A549 (cell line): Measurements from ENCODE around the gene TMEM9. TPM values are rescaled to one million over a fixed set of nuclear protein-coding genes. Genes with fewer than 3 reads are reported as not detected.
A peak's percentile ranks its signal among the peaks of the same experiment; 100 is the strongest.

Experiments
- ATAC-seq, 2 experiments: fragments of 200-7000 bp in 1 of 2; fragments of >200 bp in 1 of 2; cut with Nextera tagmentation in 1 of 2; cut with Tn5 transposase in 1 of 2; 3 replicates each; pipeline versions ENCODE4 v1.8.0 to v1.9.1; 2018 to 2020; ENCODE audit warnings: mild to moderate bottlenecking in 1 of 2, moderate library complexity in 1 of 2
- CTCF ChIA-PET: fragments of 300-600 bp; sonication (Branson Sonifier 250); formaldehyde crosslinking; extraction: SDS; loops from one replicate; lab custom pipeline; 2021; ENCODE audit warnings: antibody characterized with exemption, inconsistent platforms; lab: Yijun Ruan, JAX
- POLR2A ChIA-PET: fragments of 350-600 bp; formaldehyde crosslinking; extraction: SDS; loops from one replicate; lab custom pipeline; 2021; ENCODE audit warnings: antibody characterized with exemption, inconsistent platforms; lab: Yijun Ruan, JAX
- DNase-seq, 2 experiments: peaks; one replicate each; pipeline versions ENCODE4 v3.0.0 to v3.0.0-alpha.2; 2011 to 2016; ENCODE audit warnings: low read depth in 1 of 2, low spot score in 1 of 2
- FAIRE-seq: peaks from 2 replicates; lab custom pipeline; 2011; peaks lifted over from hg19 to GRCh38; lab: Jason Lieb, UNC
- H3K27ac ChIP-seq, 2 experiments: fragments of >200 bp; sonication (Bioruptor Twin); formaldehyde crosslinking; 3 replicates each; pipeline ENCODE4 v1.5.1; 2016 to 2017
- H3K4me1 ChIP-seq: fragments of >200 bp; sonication (Bioruptor Twin); formaldehyde crosslinking; 3 replicates; pipeline ENCODE4 v1.6.1; 2016
- H3K4me2 ChIP-seq: fragments of >200 bp; sonication (Bioruptor Twin); formaldehyde crosslinking; 3 replicates; pipeline ENCODE4 v1.6.1; 2016
- H3K4me3 ChIP-seq: fragments of >200 bp; sonication (Bioruptor Twin); formaldehyde crosslinking; 3 replicates; pipeline ENCODE4 v1.5.1; 2016
- H3K9me3 ChIP-seq: fragments of >200 bp; sonication (Bioruptor Twin); formaldehyde crosslinking; 3 replicates; pipeline ENCODE4 v1.6.1; 2016
- CEBPB ChIP-seq, 2 experiments: fragments of >200 bp in 1 of 2; sonication (Bioruptor Twin) in 1 of 2; formaldehyde crosslinking in 1 of 2; IDR thresholded peaks; 2 replicates each; pipeline ENCODE4 v1.6.1; 2012 to 2016
- EHF ChIP-seq: fragments of 250-450 bp; sonication (Bioruptor Pico); IDR thresholded peaks from 2 replicates; pipeline ENCODE4 v1.5.0; 2020; ENCODE audit warnings: mild to moderate bottlenecking
- EHMT2 ChIP-seq: fragments of 200-600 bp; sonication (generic); IDR thresholded peaks from 2 replicates; pipeline ENCODE4 v1.6.1; 2016; ENCODE audit warnings: antibody characterized with exemption, low read depth, mild to moderate bottlenecking, moderate library complexity
- EP300 ChIP-seq, 2 experiments: fragments of >200 bp; sonication (Bioruptor Twin); formaldehyde crosslinking; IDR thresholded peaks; 2 replicates in 1 of 2; 3 replicates in 1 of 2; pipeline ENCODE4 v1.6.1; 2016 to 2017
- ESRRA ChIP-seq: fragments of 150-350 bp; IDR thresholded peaks from 2 replicates; pipeline ENCODE4 v1.6.1; 2014; ENCODE audit warnings: mild to moderate bottlenecking, low read length, borderline replicate concordance
- FOSB ChIP-seq: fragments of 250-450 bp; sonication (Bioruptor Pico); IDR thresholded peaks from 2 replicates; pipeline ENCODE4 v1.5.0; 2020; ENCODE audit warnings: mild to moderate bottlenecking, moderate library complexity
- FOSL2 ChIP-seq, 2 experiments: fragments of 450-650 bp in 1 of 2; fragments of >200 bp in 1 of 2; sonication (Bioruptor Twin) in 1 of 2; formaldehyde crosslinking; IDR thresholded peaks; 2 replicates each; pipeline versions ENCODE4 v1.5.0 to v1.6.1; 2016 to 2020; ENCODE audit warnings: mild to moderate bottlenecking in 1 of 2, moderate library complexity in 1 of 2
- GATA3 ChIP-seq: IDR thresholded peaks from 2 replicates; pipeline ENCODE4 v1.6.1; 2012; ENCODE audit warnings: borderline replicate concordance
- HDAC2 ChIP-seq: fragments of 200-600 bp; sonication (generic); IDR thresholded peaks from 2 replicates; pipeline ENCODE4 v1.6.1; 2016
- HEYL ChIP-seq: fragments of 250-450 bp; sonication (Bioruptor Pico); IDR thresholded peaks from 2 replicates; pipeline ENCODE4 v1.8.0; 2021; ENCODE audit warnings: mild to moderate bottlenecking, moderate library complexity
- JUN ChIP-seq, 2 experiments: fragments of >200 bp; sonication (Bioruptor Twin); formaldehyde crosslinking; IDR thresholded peaks; 2 replicates in 1 of 2; 3 replicates in 1 of 2; pipeline ENCODE4 v1.6.1; 2016 to 2017
- KDM1A ChIP-seq: fragments of 200-600 bp; sonication (generic); IDR thresholded peaks from 2 replicates; pipeline ENCODE4 v1.6.1; 2016; ENCODE audit warnings: low read depth, mild to moderate bottlenecking
- MAFK ChIP-seq: fragments of 450-650 bp; IDR thresholded peaks from 2 replicates; pipeline ENCODE4 v1.6.1; 2014; ENCODE audit not compliant: partially characterized antibody
- MYC ChIP-seq: IDR thresholded peaks from 2 replicates; pipeline ENCODE4 v1.6.1; 2012; ENCODE audit warnings: mild to moderate bottlenecking, inconsistent platforms, low read length, improper control_type of control experiment, borderline replicate concordance
- POLR2A ChIP-seq: IDR thresholded peaks from 2 replicates; pipeline ENCODE4 v1.6.1; 2012; ENCODE audit warnings: mild to moderate bottlenecking, low read length
- RARB ChIP-seq: fragments of 250-450 bp; sonication (Bioruptor Pico); IDR thresholded peaks from 2 replicates; pipeline ENCODE4 v1.8.0; 2021; ENCODE audit warnings: mild to moderate bottlenecking, moderate library complexity
- RNF2 ChIP-seq: fragments of 200-600 bp; sonication (generic); IDR thresholded peaks from 2 replicates; pipeline ENCODE4 v1.6.1; 2016; ENCODE audit warnings: low read depth, mild to moderate bottlenecking, antibody characterized with exemption, moderate library complexity, borderline replicate concordance
- SMC3 ChIP-seq: fragments of >200 bp; sonication (Bioruptor Twin); formaldehyde crosslinking; IDR thresholded peaks from 3 replicates; pipeline ENCODE4 v1.6.1; 2018; ENCODE audit warnings: inconsistent platforms
- ZNF302 ChIP-seq: fragments of 250-450 bp; sonication (Bioruptor Pico); IDR thresholded peaks from 2 replicates; pipeline ENCODE4 v1.9.0; 2021; ENCODE audit warnings: inconsistent platforms, mild to moderate bottlenecking, moderate library complexity
- WGBS: methylation state at CpG from one replicate; pipeline ENCODE4 v1.1.6; 2017; ENCODE audit errors: missing lambda C conversion rate; 5-methylcytosine and 5-hydroxymethylcytosine counted together
- polyA plus RNA-seq, 4 experiments: library from polyadenylated mRNA; depleted of rRNA in 3 of 4; stranded (reverse); fragments of >200 nt; fragmentation: RNase III in 1 of 4; extraction: RNeasy Plus Mini Kit Qiagen cat#74134 plus additional on column Dnase treatment in 1 of 4; gene quantifications; 2 replicates in 3 of 4; 3 replicates in 1 of 4; pipeline ENCODE4 v1.2.3, GENCODE V29; 2011 to 2017
- TF ChIP-seq, protein P1 (sequence below): IDR thresholded peaks from 2 replicates; pipeline ENCODE4 v1.6.1; 2012
- TF ChIP-seq, protein P2 (sequence below): fragments of 450-650 bp; IDR thresholded peaks from 2 replicates; pipeline ENCODE4 v1.6.1; 2014; ENCODE audit warnings: antibody characterized with exemption
- TF ChIP-seq, protein P3 (sequence below): fragments of >200 bp; sonication (Bioruptor Twin); formaldehyde crosslinking; IDR thresholded peaks from 3 replicates; pipeline ENCODE4 v1.6.1; 2016
- TF ChIP-seq, protein P4 (sequence below): fragments of 250-450 bp; sonication (Bioruptor Pico); IDR thresholded peaks from 2 replicates; pipeline ENCODE4 v1.5.0; 2021; ENCODE audit warnings: mild to moderate bottlenecking, moderate library complexity, borderline replicate concordance
- TF ChIP-seq, protein P5 (sequence below): fragments of >200 bp; sonication (Bioruptor Twin); formaldehyde crosslinking; IDR thresholded peaks from 2 replicates; pipeline ENCODE4 v1.6.1; 2016
- TF ChIP-seq, protein P6 (sequence below): fragments of >200 bp; sonication (Bioruptor Twin); formaldehyde crosslinking; IDR thresholded peaks from 3 replicates; pipeline ENCODE4 v1.5.1; 2016
- TF ChIP-seq, protein P7 (sequence below): fragments of 150-350 bp; IDR thresholded peaks from 2 replicates; pipeline ENCODE4 v1.6.1; 2014; ENCODE audit warnings: low read depth, mild to moderate bottlenecking, low read length

TMEM9 gene
- polyA plus RNA-seq, 2 of the 4 experiments (the other 2 are of a cell fraction), result 86.8 to 97.0 TPM

DNA sequence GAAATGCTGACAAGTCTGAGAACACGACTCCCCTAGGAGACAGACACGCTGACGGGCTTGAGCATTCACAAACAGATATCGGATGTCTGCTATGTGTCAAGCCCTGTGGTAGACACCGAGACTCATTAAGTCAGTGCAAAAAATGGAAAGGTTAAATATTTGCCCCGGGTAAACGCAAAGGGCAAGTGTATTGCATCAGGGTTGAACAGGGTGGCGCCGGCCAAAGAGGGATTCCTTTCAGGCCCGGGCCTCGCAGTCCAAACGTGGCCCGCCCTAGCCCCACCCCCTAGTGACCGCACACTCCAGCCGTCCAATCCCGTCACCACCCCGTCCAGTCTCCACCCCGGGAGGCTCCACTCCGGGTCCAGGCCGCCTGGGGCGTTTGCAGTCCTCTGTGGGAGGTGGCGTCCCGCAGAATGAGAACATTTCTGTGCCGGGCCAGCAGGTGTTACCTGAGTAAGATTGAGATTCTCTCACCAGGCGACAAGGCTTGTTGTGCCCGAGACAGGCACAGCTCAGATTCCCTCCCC, 16.3 kb upstream of the TMEM9 start:
- under 1% methylated on average over 16 of the region's 26 CpGs for WGBS
- TF ChIP-seq, protein P1, sequence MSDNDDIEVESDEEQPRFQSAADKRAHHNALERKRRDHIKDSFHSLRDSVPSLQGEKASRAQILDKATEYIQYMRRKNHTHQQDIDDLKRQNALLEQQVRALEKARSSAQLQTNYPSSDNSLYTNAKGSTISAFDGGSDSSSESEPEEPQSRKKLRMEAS, result peak; percentile 68
- TF ChIP-seq CEBPB (IDR thresholded peaks at IDR 0.05), result peak; percentile 62 to 80; a peak in 3 of 4 replicates
- TF ChIP-seq, protein P2, sequence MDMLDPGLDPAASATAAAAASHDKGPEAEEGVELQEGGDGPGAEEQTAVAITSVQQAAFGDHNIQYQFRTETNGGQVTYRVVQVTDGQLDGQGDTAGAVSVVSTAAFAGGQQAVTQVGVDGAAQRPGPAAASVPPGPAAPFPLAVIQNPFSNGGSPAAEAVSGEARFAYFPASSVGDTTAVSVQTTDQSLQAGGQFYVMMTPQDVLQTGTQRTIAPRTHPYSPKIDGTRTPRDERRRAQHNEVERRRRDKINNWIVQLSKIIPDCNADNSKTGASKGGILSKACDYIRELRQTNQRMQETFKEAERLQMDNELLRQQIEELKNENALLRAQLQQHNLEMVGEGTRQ, result no peak
- TF ChIP-seq, protein P3, sequence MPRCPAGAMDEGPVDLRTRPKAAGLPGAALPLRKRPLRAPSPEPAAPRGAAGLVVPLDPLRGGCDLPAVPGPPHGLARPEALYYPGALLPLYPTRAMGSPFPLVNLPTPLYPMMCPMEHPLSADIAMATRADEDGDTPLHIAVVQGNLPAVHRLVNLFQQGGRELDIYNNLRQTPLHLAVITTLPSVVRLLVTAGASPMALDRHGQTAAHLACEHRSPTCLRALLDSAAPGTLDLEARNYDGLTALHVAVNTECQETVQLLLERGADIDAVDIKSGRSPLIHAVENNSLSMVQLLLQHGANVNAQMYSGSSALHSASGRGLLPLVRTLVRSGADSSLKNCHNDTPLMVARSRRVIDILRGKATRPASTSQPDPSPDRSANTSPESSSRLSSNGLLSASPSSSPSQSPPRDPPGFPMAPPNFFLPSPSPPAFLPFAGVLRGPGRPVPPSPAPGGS, result peak; percentile 39; the same call in 1 of the 3 replicates
- TF ChIP-seq ESRRA, result peak; percentile 79; the same call in 1 of the 2 replicates
- TF ChIP-seq GATA3, result peak; percentile 17; the same call in 1 of the 2 replicates
- no peak for TF ChIP-seq ZNF302 (CRISPR knock-in tag)
- TF ChIP-seq MYC, result no peak
- peak; percentile 61 for TF ChIP-seq POLR2A
- peak in 1 of 2 experiments; percentile 62; a peak in 1 of 5 replicates for TF ChIP-seq EP300 (IDR thresholded peaks at IDR 0.05)
- peak; percentile 76 to 84; a peak in 4 of 5 replicates for TF ChIP-seq JUN (IDR thresholded peaks at IDR 0.05)
- TF ChIP-seq FOSL2 (IDR thresholded peaks at IDR 0.05), result no peak
- peak; percentile 17; the same call in 1 of the 2 replicates for TF ChIP-seq FOSL2 (CRISPR knock-in tag; IDR thresholded peaks at IDR 0.05)
- peak; percentile 29 for TF ChIP-seq MAFK
- TF ChIP-seq RNF2, result no peak
- TF ChIP-seq, protein P4, sequence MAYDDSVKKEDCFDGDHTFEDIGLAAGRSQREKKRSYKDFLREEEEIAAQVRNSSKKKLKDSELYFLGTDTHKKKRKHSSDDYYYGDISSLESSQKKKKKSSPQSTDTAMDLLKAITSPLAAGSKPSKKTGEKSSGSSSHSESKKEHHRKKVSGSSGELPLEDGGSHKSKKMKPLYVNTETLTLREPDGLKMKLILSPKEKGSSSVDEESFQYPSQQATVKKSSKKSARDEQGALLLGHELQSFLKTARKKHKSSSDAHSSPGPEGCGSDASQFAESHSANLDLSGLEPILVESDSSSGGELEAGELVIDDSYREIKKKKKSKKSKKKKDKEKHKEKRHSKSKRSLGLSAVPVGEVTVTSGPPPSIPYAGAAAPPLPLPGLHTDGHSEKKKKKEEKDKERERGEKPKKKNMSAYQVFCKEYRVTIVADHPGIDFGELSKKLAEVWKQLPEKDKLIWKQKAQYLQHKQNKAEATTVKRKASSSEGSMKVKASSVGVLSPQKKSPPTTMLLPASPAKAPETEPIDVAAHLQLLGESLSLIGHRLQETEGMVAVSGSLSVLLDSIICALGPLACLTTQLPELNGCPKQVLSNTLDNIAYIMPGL (CRISPR knock-in tag), result no peak
- Histone ChIP-seq H3K9me3 (no peaks in the 10 kb centered on the region), H3K4me2 (peak overlapping the region; percentile 82), H3K4me3 (peak overlapping the region; percentile 53), H3K4me1 (peaks cover 34% of the 10 kb centered on the region), H3K27ac (peak overlapping the region; percentile 81 to 92)
- ChIA-PET POLR2A (interaction anchor here (1.0 to 1.1 kb wide), 2 partner anchors 16 to 17 kb away, joined by 3 to 5 read pairs; partner anchors contain the start of gene TMEM9), CTCF (interaction anchor here (0.7 to 5.3 kb wide), 13 partner anchors 10 to 199 kb away, joined by 3 to 32 read pairs (median 4); no protein-coding TSS in a partner anchor)
- FAIRE-seq (no peak), ATAC-seq (peak; percentile 96 to 99), DNase-seq (peak; percentile 92 to 99)

DNA sequence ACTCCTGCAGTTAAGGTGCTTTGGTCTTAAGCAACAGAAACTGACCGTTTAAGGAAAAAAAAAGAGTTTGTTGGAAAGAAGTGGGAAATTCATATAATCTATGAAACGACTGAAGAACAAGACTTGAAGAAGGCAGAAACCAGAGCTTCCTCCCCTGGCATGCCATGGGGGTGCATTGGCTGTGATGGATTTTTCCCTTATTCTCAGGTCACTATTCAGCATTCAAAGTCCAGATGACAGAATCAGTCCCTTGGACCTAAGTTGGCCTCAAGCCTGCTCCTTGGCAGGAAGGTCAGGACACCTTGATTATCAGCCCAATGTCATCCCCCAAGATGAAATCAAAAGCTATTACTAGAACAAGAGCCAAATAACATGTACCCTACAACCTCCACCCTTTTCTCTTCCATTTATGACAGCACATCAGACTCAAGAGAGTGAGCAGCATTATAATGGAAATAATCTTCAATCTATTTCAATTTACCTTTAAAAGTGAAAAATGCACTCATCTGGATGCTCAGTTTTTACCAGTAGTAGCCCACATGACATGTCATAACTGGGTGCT, 15.8 kb upstream of the TMEM9 start:
- DNase-seq (no peak), FAIRE-seq (no peak), ATAC-seq (peak in 1 of 2 experiments; percentile 1; a peak in 2 of 6 replicates)
- ChIA-PET POLR2A (interaction anchor here (1.1 kb wide), 1 partner anchor 16 kb away, joined by 5 read pairs; the partner anchor contains the start of gene TMEM9), CTCF (interaction anchor here (0.8 to 5.3 kb wide), 12 partner anchors 11 to 367 kb away, joined by 3 to 32 read pairs (median 3); no protein-coding TSS in a partner anchor)
- 62% methylated on average over 2 of the region's 2 CpGs for WGBS
- Histone ChIP-seq H3K27ac (peak overlapping the region; percentile 75 to 81), H3K4me1 (peaks cover 29% of the 10 kb centered on the region), H3K4me2 (peak overlapping the region; percentile 82), H3K9me3 (no peaks in the 10 kb centered on the region), H3K4me3 (peak overlapping the region; percentile 53; the same call in 2 of the 3 replicates)
- TF ChIP-seq KDM1A (no peak), EHMT2 (no peak), EHF (CRISPR knock-in tag) (no peak), POLR2A (no peak), RARB (no peak), FOSB (no peak), SMC3 (no peak), FOSL2 (IDR thresholded peaks at IDR 0.05) (no peak), FOSL2 (CRISPR knock-in tag; IDR thresholded peaks at IDR 0.05) (no peak), HEYL (CRISPR knock-in tag) (no peak), HDAC2 (no peak)
- TF ChIP-seq, protein P5, sequence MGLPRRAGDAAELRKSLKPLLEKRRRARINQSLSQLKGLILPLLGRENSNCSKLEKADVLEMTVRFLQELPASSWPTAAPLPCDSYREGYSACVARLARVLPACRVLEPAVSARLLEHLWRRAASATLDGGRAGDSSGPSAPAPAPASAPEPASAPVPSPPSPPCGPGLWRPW, result no peak
- TF ChIP-seq, protein P6, sequence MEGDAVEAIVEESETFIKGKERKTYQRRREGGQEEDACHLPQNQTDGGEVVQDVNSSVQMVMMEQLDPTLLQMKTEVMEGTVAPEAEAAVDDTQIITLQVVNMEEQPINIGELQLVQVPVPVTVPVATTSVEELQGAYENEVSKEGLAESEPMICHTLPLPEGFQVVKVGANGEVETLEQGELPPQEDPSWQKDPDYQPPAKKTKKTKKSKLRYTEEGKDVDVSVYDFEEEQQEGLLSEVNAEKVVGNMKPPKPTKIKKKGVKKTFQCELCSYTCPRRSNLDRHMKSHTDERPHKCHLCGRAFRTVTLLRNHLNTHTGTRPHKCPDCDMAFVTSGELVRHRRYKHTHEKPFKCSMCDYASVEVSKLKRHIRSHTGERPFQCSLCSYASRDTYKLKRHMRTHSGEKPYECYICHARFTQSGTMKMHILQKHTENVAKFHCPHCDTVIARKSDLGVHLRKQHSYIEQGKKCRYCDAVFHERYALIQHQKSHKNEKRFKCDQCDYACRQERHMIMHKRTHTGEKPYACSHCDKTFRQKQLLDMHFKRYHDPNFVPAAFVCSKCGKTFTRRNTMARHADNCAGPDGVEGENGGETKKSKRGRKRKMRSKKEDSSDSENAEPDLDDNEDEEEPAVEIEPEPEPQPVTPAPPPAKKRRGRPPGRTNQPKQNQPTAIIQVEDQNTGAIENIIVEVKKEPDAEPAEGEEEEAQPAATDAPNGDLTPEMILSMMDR, result no peak
- TF ChIP-seq, protein P3, result no peak
- TF ChIP-seq, protein P7, sequence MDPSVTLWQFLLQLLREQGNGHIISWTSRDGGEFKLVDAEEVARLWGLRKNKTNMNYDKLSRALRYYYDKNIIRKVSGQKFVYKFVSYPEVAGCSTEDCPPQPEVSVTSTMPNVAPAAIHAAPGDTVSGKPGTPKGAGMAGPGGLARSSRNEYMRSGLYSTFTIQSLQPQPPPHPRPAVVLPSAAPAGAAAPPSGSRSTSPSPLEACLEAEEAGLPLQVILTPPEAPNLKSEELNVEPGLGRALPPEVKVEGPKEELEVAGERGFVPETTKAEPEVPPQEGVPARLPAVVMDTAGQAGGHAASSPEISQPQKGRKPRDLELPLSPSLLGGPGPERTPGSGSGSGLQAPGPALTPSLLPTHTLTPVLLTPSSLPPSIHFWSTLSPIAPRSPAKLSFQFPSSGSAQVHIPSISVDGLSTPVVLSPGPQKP, result no peak
